ENCODE data around the gene DOC2A. TPM values are rescaled to one million over a fixed set of nuclear protein-coding genes. Genes with fewer than 3 reads are reported as not detected.

The DOC2A gene
- total RNA-seq, 1 donor from 2014 or later = 7.4 TPM

DNA sequence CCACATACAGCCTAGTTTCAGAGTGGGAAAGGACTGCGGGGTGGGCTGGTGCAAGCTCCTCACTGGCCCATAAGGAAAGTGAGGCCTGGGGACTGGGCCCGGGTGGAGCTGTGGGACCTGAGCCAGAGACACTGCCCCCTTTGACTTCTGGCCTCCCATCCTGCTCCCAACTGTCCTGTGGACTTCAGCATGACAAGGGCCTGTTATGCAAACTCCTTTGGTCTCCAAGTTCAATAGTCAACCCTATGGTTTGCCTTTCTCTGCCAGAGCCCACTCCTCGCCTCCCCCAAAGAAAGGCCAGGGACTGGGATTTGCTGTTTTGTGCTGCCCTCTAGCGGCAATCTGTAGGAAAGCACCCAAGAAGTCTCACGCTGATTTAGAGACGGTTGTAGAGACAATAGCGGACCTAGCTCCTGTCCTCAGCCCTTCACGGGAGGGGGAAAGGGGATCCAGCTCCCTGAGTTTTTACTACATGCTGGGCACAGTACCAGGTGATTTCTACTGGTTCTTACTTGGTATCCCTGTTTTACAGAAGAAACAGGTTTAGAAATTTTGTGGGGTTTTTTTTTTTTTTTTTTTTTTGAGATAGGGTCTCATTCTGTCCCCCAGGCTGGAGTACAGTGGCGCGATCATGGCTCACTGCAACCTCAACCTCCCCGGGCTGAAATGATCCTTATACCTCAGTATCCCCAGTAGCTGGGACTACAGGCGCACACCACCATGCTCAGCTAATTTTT, 21.4 kb upstream of the DOC2A start:
- H3K4me3 Mint-ChIP-seq (ENCODE audit: unreplicated experiment) = peak overlapping the region; percentile 18

DNA sequence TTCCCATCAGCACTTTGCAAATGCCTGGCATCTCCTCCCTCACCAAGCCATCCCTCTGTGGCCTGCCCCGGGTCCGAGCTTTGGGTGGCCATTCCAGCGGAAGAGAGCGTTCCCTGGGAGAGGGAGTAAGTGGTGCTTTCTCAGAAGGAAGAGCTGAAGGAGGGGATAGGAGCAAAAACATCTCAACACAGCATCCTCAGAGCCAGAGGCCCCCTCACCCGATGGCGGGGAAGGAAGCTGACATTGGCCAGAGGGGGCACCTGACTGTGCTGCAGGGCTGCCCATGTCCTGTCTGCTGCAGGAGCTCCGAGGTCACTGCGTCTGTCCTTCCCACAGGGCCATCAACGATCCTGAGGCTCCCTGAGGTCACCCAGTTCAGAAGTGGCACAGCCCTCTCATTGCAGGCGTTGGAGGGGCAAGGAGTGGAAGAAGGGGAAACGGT, 20.7 kb upstream of the DOC2A start:
- H3K27me3 Mint-ChIP-seq (ENCODE audit: unreplicated experiment) = peaks cover 16% of the 10 kb centered on the region
- peaks cover 11% of the 10 kb centered on the region for H3K4me1 Mint-ChIP-seq (ENCODE audit: unreplicated experiment)
- TF ChIP-seq, protein P1, sequence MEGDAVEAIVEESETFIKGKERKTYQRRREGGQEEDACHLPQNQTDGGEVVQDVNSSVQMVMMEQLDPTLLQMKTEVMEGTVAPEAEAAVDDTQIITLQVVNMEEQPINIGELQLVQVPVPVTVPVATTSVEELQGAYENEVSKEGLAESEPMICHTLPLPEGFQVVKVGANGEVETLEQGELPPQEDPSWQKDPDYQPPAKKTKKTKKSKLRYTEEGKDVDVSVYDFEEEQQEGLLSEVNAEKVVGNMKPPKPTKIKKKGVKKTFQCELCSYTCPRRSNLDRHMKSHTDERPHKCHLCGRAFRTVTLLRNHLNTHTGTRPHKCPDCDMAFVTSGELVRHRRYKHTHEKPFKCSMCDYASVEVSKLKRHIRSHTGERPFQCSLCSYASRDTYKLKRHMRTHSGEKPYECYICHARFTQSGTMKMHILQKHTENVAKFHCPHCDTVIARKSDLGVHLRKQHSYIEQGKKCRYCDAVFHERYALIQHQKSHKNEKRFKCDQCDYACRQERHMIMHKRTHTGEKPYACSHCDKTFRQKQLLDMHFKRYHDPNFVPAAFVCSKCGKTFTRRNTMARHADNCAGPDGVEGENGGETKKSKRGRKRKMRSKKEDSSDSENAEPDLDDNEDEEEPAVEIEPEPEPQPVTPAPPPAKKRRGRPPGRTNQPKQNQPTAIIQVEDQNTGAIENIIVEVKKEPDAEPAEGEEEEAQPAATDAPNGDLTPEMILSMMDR (IDR thresholded peaks at IDR 0.05; ENCODE audit: unreplicated experiment) = no peak
- DNase-seq (ENCODE audit: low spot score) = no peak
- H3K4me3 Mint-ChIP-seq (ENCODE audit: unreplicated experiment) = no peak overlapping the region
- H3K27ac Mint-ChIP-seq (ENCODE audit: unreplicated experiment) = no peak overlapping the region
- no peaks in the 10 kb centered on the region for H3K9me3 Mint-ChIP-seq (ENCODE audit: unreplicated experiment)
- H3K36me3 Mint-ChIP-seq (ENCODE audit: low read depth, unreplicated experiment) = peaks cover 3% of the 10 kb centered on the region

More for the DNA sequence above, 21.4 kb upstream of the DOC2A start:
- Mint-ChIP-seq H3K4me1 (ENCODE audit: unreplicated experiment) (peaks cover 11% of the 10 kb centered on the region), H3K27me3 (ENCODE audit: unreplicated experiment) (peaks cover 16% of the 10 kb centered on the region), H3K9me3 (ENCODE audit: unreplicated experiment) (no peaks in the 10 kb centered on the region), H3K36me3 (ENCODE audit: low read depth, unreplicated experiment) (peaks cover 3% of the 10 kb centered on the region), H3K27ac (ENCODE audit: unreplicated experiment) (no peak overlapping the region)
- DNase-seq (ENCODE audit: low spot score) = peak; percentile 75
- TF ChIP-seq, protein P1 (IDR thresholded peaks at IDR 0.05; ENCODE audit: unreplicated experiment) = peak; percentile 90

DNA sequence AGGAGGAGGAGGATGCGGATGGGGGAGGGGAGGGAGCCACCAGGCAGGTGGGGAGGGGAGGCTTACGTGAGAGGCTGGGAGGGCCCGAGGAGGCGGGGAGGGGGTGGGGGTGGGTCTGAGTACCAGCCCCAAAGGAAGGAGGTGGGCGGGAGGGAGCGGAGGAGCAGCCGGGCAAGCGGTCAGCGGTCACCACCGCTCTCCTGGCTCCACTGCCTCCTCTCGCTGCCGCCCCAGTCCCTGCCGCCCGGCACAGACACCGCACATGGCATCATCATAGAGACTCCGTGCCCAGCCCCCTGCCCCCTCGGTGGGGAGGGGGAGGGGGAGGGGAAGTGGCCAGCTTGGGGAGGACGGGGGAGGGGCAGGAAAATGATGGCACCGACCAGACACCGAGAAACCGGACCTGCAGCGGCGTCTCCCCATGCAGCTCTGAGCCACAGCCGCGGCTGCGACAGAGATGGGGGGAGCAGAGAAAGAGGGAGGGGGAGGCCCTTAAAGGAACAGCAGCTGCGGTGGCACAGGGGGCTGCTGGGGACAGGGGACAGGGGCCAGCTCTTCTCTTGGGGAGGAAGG, 20.1 kb upstream of the DOC2A start, which contains the start of gene TLCD3B:
TSS of gene TLCD3B (minus strand) at position 431 of the 573 bp plus-strand sequence. CDS start 744 bp downstream, outside the sequence.
- TF ChIP-seq, protein P1 (IDR thresholded peaks at IDR 0.05; ENCODE audit: unreplicated experiment) = no peak
- Mint-ChIP-seq H3K4me3 (ENCODE audit: unreplicated experiment) (peak within 1 kb of the TSS; percentile 18), H3K4me1 (ENCODE audit: unreplicated experiment) (peaks cover 11% of the 10 kb centered on the region), H3K9me3 (ENCODE audit: unreplicated experiment) (no peaks in the 10 kb centered on the region), H3K27me3 (ENCODE audit: unreplicated experiment) (peaks cover 16% of the 10 kb centered on the region), H3K27ac (ENCODE audit: unreplicated experiment) (no peak within 1 kb of the TSS), H3K36me3 (ENCODE audit: low read depth, unreplicated experiment) (peaks cover 3% of the 10 kb centered on the region)
- DNase-seq (ENCODE audit: low spot score) = no peak

DNA sequence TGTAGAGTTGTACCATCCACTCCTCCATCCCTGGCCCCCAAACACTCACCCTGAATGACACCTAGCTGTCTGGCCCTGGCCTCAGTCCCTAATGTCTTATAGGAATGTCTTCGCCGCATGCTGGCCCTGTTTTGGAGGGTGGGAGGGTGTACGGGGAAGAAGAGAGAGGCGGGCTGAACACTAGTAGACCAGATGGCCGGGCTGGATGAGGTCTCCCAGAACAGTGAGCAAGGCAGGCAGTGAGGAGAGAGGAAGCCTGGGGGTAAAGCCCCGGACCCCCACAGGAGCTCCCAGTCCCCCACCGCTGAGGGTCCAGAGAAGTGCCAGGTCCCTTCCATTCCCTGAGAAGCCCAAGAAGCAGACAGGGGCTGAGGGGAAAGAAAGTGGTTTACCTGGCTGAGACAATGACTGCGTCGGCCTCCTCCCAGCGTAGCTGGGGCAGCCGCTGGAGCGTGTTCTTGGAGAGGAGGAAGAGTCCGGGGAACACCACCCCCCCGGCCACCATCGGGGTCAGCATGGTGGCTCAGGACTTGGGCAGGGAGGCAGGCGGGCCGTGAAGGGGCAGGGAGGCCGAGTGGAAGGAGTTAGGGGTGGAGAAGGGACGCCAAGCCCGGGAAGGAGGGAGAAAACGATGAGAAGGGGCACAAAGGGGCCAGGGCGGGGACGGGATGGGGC, 19.3 kb upstream of the DOC2A start:
- Mint-ChIP-seq H3K27me3 (ENCODE audit: unreplicated experiment) (peaks cover 16% of the 10 kb centered on the region), H3K9me3 (ENCODE audit: unreplicated experiment) (no peaks in the 10 kb centered on the region), H3K27ac (ENCODE audit: unreplicated experiment) (no peak overlapping the region), H3K4me3 (ENCODE audit: unreplicated experiment) (no peak overlapping the region), H3K4me1 (ENCODE audit: unreplicated experiment) (peaks cover 11% of the 10 kb centered on the region), H3K36me3 (ENCODE audit: low read depth, unreplicated experiment) (peaks cover 3% of the 10 kb centered on the region)
- TF ChIP-seq, protein P1 (IDR thresholded peaks at IDR 0.05; ENCODE audit: unreplicated experiment) = no peak
- no peak for DNase-seq (ENCODE audit: low spot score)
